Ovary (tissue), 3 donors: ENCODE data around the gene PDZRN3.

Experiments used
- POLR2A ChIP-seq: fragments of 450-650 bp; IDR thresholded peaks from one replicate; pipeline ENCODE4 v1.6.1; 2017; ENCODE audit warnings: antibody characterized with exemption, mild to moderate bottlenecking, moderate library complexity
- TF ChIP-seq, protein P1 (sequence below), 3 donors: fragments of 450-650 bp in 2 of 3; fragments of 200-600 bp in 1 of 3; IDR thresholded peaks; one replicate each; pipeline versions ENCODE4 v1.5.1 to v1.8.0; 2016 to 2022; ENCODE audit warnings: antibody characterized with exemption in 3 of 3, mild to moderate bottlenecking in 1 of 3
- donor health status: DM: no; HTN: no; CAD: no.

DNA sequence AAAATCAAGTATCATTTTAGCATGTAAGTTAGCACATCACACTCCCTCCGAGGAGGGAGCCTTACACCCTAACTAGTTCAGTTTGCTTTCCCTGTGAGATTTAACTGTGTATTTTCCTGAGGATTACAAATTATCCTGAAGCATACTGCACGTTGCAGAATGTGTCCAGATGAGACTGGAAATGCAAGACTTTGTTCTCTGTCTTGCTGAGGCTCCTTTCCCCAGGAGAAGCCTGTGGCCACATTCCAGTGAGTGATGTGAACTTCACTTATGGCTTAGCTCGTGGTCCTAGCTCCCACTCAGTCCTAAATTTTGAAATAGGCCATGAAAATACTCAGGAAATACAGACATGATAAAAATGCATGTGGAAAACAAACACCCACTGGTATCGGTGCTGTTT, 23.7 kb downstream of the PDZRN3 start:
- TF ChIP-seq, protein P1, sequence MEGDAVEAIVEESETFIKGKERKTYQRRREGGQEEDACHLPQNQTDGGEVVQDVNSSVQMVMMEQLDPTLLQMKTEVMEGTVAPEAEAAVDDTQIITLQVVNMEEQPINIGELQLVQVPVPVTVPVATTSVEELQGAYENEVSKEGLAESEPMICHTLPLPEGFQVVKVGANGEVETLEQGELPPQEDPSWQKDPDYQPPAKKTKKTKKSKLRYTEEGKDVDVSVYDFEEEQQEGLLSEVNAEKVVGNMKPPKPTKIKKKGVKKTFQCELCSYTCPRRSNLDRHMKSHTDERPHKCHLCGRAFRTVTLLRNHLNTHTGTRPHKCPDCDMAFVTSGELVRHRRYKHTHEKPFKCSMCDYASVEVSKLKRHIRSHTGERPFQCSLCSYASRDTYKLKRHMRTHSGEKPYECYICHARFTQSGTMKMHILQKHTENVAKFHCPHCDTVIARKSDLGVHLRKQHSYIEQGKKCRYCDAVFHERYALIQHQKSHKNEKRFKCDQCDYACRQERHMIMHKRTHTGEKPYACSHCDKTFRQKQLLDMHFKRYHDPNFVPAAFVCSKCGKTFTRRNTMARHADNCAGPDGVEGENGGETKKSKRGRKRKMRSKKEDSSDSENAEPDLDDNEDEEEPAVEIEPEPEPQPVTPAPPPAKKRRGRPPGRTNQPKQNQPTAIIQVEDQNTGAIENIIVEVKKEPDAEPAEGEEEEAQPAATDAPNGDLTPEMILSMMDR (IDR thresholded peaks at IDR 0.05) = no peak
- TF ChIP-seq POLR2A = no peak
